HEK293 (cell line): ENCODE measurements around the gene AZGP1.
"Not testable (repeated sequence)": the region's sequence is repeated elsewhere in the genome, so short reads cannot be mapped to it uniquely, and the experiment has no call there.

Experiments used
- CTCF ChIA-PET: fragments of 350-600 bp; formaldehyde crosslinking; extraction: SDS; loops from one replicate; lab custom pipeline; 2021; ENCODE audit warnings: antibody characterized with exemption; lab: Yijun Ruan, JAX
- POLR2A ChIA-PET: fragments of 300-600 bp; formaldehyde crosslinking; extraction: SDS; loops from one replicate; lab custom pipeline; 2020; ENCODE audit warnings: antibody characterized with exemption, inconsistent platforms; lab: Yijun Ruan, JAX
- H3K27ac ChIP-seq: fragments of 200-500 bp; sonication (Bioruptor generic); 2 replicates; pipeline ENCODE4 v1.5.1; 2014; ENCODE audit warnings: low read depth, low read length, control low read depth, inconsistent platforms; ENCODE audit errors: extremely low read depth
- H3K36me3 ChIP-seq, 2 experiments: fragments of 200-500 bp in 1 of 2; sonication (Bioruptor generic) in 1 of 2; 1 replicate in 1 of 2; 2 replicates in 1 of 2; pipeline ENCODE4 v1.5.1; 2014 to 2017; ENCODE audit warnings: inconsistent platforms in 2 of 2, low read length in 2 of 2; ENCODE audit not compliant: control insufficient read depth in 2 of 2, insufficient read depth in 1 of 2
- H3K4me1 ChIP-seq: fragments of 200-500 bp; sonication (Bioruptor generic); 2 replicates; pipeline ENCODE4 v1.5.1; 2014; ENCODE audit warnings: mild to moderate bottlenecking, low read length, inconsistent platforms; ENCODE audit not compliant: control insufficient read depth, insufficient read depth
- H3K4me3 ChIP-seq: 2 replicates; pipeline ENCODE4 v1.5.1; 2011; ENCODE audit warnings: low read depth, mild to moderate bottlenecking, control low read depth, low read length, moderate library complexity
- H3K9me3 ChIP-seq: fragments of 200-500 bp; sonication (Bioruptor generic); 2 replicates; pipeline ENCODE4 v1.5.1; 2014; ENCODE audit warnings: low read depth, low read length, inconsistent platforms; ENCODE audit not compliant: control insufficient read depth, insufficient read depth
- GLIS1 ChIP-seq: fragments of 450-650 bp; formaldehyde crosslinking; IDR thresholded peaks from 2 replicates; pipeline ENCODE4 v1.5.1; 2016; ENCODE audit warnings: missing biosample characterization, missing genetic modification characterization
- GLIS2 ChIP-seq: fragments of 450-650 bp; formaldehyde crosslinking; IDR thresholded peaks from 2 replicates; pipeline ENCODE4 v1.5.1; 2016; ENCODE audit warnings: missing biosample characterization, missing genetic modification characterization
- WT1 ChIP-seq: fragments of 450-650 bp; formaldehyde crosslinking; IDR thresholded peaks from 2 replicates; pipeline ENCODE4 v1.5.1; 2016; ENCODE audit warnings: missing biosample characterization, missing genetic modification characterization
- YY2 ChIP-seq: fragments of 450-650 bp; formaldehyde crosslinking; IDR thresholded peaks from 2 replicates; pipeline ENCODE4 v1.5.1; 2016; ENCODE audit warnings: missing biosample characterization, missing genetic modification characterization
- ZBTB49 ChIP-seq: fragments of 450-650 bp; formaldehyde crosslinking; IDR thresholded peaks from 2 replicates; pipeline ENCODE4 v1.5.1; 2016; ENCODE audit warnings: missing biosample characterization, missing genetic modification characterization, low read depth
- ZIC2 ChIP-seq: fragments of 450-650 bp; formaldehyde crosslinking; IDR thresholded peaks from 2 replicates; pipeline ENCODE4 v1.5.1; 2016; ENCODE audit warnings: missing biosample characterization, missing genetic modification characterization
- ZNF10 ChIP-seq: fragments of 450-650 bp; formaldehyde crosslinking; IDR thresholded peaks from 2 replicates; pipeline ENCODE4 v1.5.1; 2017; ENCODE audit warnings: missing biosample characterization, missing genetic modification characterization
- ZNF132 ChIP-seq: fragments of 450-650 bp; formaldehyde crosslinking; IDR thresholded peaks from 2 replicates; pipeline ENCODE4 v1.5.1; 2017; ENCODE audit warnings: missing biosample characterization, missing genetic modification characterization, borderline replicate concordance
- ZNF18 ChIP-seq: fragments of 450-650 bp; formaldehyde crosslinking; IDR thresholded peaks from 2 replicates; pipeline ENCODE4 v1.5.1; 2016; ENCODE audit warnings: missing biosample characterization, missing genetic modification characterization
- ZNF211 ChIP-seq: fragments of 450-650 bp; formaldehyde crosslinking; IDR thresholded peaks from 2 replicates; pipeline ENCODE4 v1.5.1; 2016; ENCODE audit warnings: low read depth, missing biosample characterization, missing genetic modification characterization
- ZNF266 ChIP-seq: fragments of 450-650 bp; formaldehyde crosslinking; IDR thresholded peaks from 2 replicates; pipeline ENCODE4 v1.5.1; 2016; ENCODE audit warnings: missing biosample characterization, missing genetic modification characterization, low read depth
- ZNF302 ChIP-seq: fragments of 450-650 bp; formaldehyde crosslinking; IDR thresholded peaks from 2 replicates; pipeline ENCODE4 v1.5.1; 2016; ENCODE audit warnings: missing biosample characterization, missing genetic modification characterization, low read depth
- ZNF311 ChIP-seq: fragments of 450-650 bp; formaldehyde crosslinking; IDR thresholded peaks from 2 replicates; pipeline ENCODE4 v1.5.1; 2017; ENCODE audit warnings: missing biosample characterization, missing genetic modification characterization, borderline replicate concordance
- ZNF404 ChIP-seq: fragments of 450-650 bp; formaldehyde crosslinking; IDR thresholded peaks from 2 replicates; pipeline ENCODE4 v1.5.1; 2017; ENCODE audit warnings: missing biosample characterization, missing genetic modification characterization
- ZNF449 ChIP-seq: fragments of 450-650 bp; formaldehyde crosslinking; IDR thresholded peaks from 2 replicates; pipeline ENCODE4 v1.5.1; 2017; ENCODE audit warnings: missing biosample characterization, mild to moderate bottlenecking, missing genetic modification characterization, moderate library complexity
- ZNF548 ChIP-seq: fragments of 450-650 bp; formaldehyde crosslinking; IDR thresholded peaks from 2 replicates; pipeline ENCODE4 v1.5.1; 2016; ENCODE audit warnings: missing biosample characterization, missing genetic modification characterization
- ZNF561 ChIP-seq: fragments of 450-650 bp; IDR thresholded peaks from 2 replicates; pipeline ENCODE4 v1.5.1; 2018; ENCODE audit warnings: missing biosample characterization, missing genetic modification characterization, borderline replicate concordance
- ZNF596 ChIP-seq: fragments of 450-650 bp; IDR thresholded peaks from 2 replicates; pipeline ENCODE4 v1.5.0; 2018; ENCODE audit warnings: missing biosample characterization, mild to moderate bottlenecking, missing genetic modification characterization, moderate library complexity
- ZNF654 ChIP-seq: fragments of 450-650 bp; formaldehyde crosslinking; IDR thresholded peaks from 2 replicates; pipeline ENCODE4 v1.5.1; 2016; ENCODE audit warnings: low read depth, missing biosample characterization, missing genetic modification characterization
- ZSCAN30 ChIP-seq: fragments of 450-650 bp; IDR thresholded peaks from 2 replicates; pipeline ENCODE4 v1.5.1; 2018; ENCODE audit warnings: missing biosample characterization, mild to moderate bottlenecking, missing genetic modification characterization, moderate library complexity
- TF ChIP-seq, protein P1 (sequence below): fragments of 450-650 bp; formaldehyde crosslinking; IDR thresholded peaks from 2 replicates; pipeline ENCODE4 v1.5.1; 2016; ENCODE audit warnings: missing biosample characterization, missing genetic modification characterization
- TF ChIP-seq, protein P2 (sequence below): fragments of 450-650 bp; formaldehyde crosslinking; IDR thresholded peaks from 2 replicates; pipeline ENCODE4 v1.5.1; 2016; ENCODE audit warnings: missing biosample characterization, missing genetic modification characterization

The AZGP1 gene

DNA sequence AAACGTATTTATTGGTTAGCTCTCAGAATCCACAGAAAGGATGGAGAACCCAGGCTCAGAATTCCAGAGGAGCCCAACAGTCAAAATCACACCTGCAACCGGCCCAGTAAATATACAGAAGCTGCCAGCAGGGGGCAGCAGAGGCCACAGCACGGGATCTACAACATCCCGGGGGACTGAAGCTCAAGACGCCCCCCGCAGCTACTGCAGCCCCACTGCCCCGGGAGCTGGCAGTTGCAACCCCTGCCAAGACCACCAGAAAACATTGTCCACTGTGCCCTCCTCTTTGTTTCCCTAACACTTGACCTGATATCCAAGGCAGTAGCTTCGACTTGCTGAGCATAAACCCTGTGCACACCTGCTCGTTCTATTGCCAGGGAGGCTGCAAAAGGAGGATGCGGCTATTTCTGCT, 4.0 kb upstream of the AZGP1 start:
- H3K36me3 ChIP-seq, result not testable (repeated sequence)
- CTCF ChIA-PET, result interaction anchor here (0.6 to 5.3 kb wide), 26 partner anchors 10 to 455 kb away, joined by 3 to 53 read pairs (median 4); partner anchors contain the start of gene ZSCAN21
- TF ChIP-seq GLIS1 (tag by site-specific recombination), result peak; percentile 61; the same call in 1 of the 2 replicates
- peak; percentile 66 for TF ChIP-seq GLIS2 (tag by site-specific recombination)
- TF ChIP-seq ZNF596 (tag by site-specific recombination), result peak; percentile 36; the same call in 1 of the 2 replicates
- TF ChIP-seq, protein P1, sequence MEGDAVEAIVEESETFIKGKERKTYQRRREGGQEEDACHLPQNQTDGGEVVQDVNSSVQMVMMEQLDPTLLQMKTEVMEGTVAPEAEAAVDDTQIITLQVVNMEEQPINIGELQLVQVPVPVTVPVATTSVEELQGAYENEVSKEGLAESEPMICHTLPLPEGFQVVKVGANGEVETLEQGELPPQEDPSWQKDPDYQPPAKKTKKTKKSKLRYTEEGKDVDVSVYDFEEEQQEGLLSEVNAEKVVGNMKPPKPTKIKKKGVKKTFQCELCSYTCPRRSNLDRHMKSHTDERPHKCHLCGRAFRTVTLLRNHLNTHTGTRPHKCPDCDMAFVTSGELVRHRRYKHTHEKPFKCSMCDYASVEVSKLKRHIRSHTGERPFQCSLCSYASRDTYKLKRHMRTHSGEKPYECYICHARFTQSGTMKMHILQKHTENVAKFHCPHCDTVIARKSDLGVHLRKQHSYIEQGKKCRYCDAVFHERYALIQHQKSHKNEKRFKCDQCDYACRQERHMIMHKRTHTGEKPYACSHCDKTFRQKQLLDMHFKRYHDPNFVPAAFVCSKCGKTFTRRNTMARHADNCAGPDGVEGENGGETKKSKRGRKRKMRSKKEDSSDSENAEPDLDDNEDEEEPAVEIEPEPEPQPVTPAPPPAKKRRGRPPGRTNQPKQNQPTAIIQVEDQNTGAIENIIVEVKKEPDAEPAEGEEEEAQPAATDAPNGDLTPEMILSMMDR (tag by site-specific recombination), result peak; percentile 69
- 0 out of 2 replicates have a peak, but pooled peaks have one; percentile 9 for TF ChIP-seq ZIC2
- TF ChIP-seq ZNF654, result peak; percentile 77
- peak; percentile 67; the same call in 1 of the 2 replicates for TF ChIP-seq ZNF449
- peak; percentile 45; the same call in 1 of the 2 replicates for TF ChIP-seq ZNF18
- TF ChIP-seq, all 188 proteins: peak for 8; not testable (repeated sequence) for 180
- not testable (repeated sequence) for H3K4me3 ChIP-seq, H3K4me1 ChIP-seq, H3K27ac ChIP-seq, H3K9me3 ChIP-seq
- POLR2A ChIA-PET, result interaction anchor here (0.6 kb wide), 1 partner anchor 14 kb away, joined by 3 read pairs; no protein-coding TSS in a partner anchor

- TF ChIP-seq ZNF302 (tag by site-specific recombination), result no peak
- no peak for TF ChIP-seq YY2 (tag by site-specific recombination)
- no peak for TF ChIP-seq ZNF266
- no peak for TF ChIP-seq ZSCAN30 (tag by site-specific recombination)
- no peak for TF ChIP-seq ZNF654
- no peak for TF ChIP-seq ZNF211 (tag by site-specific recombination)
- no peak for TF ChIP-seq ZNF311 (tag by site-specific recombination)
- ChIA-PET CTCF (interaction anchor here (1.7 to 5.3 kb wide), 2 partner anchors 13 to 76 kb away, joined by 6 to 53 read pairs; no protein-coding TSS in a partner anchor), POLR2A (no interaction called here)
- H3K4me1 ChIP-seq, result no peaks in the 10 kb centered on the region
- H3K27ac ChIP-seq, result no peak overlapping the region
- no peak overlapping the region for H3K4me3 ChIP-seq
- H3K9me3 ChIP-seq, result no peaks in the 10 kb centered on the region
- H3K36me3 ChIP-seq, result no peaks in the 10 kb centered on the region
Measured at GRCh38 chr7:99976626-99977025, 795 bp upstream of the AZGP1 start.

- H3K36me3 ChIP-seq, result no peaks in the 10 kb centered on the region
- POLR2A ChIA-PET, result no interaction called here
- CTCF ChIA-PET, result no interaction called here
- TF ChIP-seq, protein P2, sequence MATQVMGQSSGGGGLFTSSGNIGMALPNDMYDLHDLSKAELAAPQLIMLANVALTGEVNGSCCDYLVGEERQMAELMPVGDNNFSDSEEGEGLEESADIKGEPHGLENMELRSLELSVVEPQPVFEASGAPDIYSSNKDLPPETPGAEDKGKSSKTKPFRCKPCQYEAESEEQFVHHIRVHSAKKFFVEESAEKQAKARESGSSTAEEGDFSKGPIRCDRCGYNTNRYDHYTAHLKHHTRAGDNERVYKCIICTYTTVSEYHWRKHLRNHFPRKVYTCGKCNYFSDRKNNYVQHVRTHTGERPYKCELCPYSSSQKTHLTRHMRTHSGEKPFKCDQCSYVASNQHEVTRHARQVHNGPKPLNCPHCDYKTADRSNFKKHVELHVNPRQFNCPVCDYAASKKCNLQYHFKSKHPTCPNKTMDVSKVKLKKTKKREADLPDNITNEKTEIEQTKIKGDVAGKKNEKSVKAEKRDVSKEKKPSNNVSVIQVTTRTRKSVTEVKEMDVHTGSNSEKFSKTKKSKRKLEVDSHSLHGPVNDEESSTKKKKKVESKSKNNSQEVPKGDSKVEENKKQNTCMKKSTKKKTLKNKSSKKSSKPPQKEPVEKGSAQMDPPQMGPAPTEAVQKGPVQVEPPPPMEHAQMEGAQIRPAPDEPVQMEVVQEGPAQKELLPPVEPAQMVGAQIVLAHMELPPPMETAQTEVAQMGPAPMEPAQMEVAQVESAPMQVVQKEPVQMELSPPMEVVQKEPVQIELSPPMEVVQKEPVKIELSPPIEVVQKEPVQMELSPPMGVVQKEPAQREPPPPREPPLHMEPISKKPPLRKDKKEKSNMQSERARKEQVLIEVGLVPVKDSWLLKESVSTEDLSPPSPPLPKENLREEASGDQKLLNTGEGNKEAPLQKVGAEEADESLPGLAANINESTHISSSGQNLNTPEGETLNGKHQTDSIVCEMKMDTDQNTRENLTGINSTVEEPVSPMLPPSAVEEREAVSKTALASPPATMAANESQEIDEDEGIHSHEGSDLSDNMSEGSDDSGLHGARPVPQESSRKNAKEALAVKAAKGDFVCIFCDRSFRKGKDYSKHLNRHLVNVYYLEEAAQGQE (tag by site-specific recombination), result no peak
- TF ChIP-seq ZNF404, result no peak
- no peak for TF ChIP-seq ZNF132 (tag by site-specific recombination)
- no peak for TF ChIP-seq ZNF561 (tag by site-specific recombination)
- no peak for TF ChIP-seq ZNF548 (tag by site-specific recombination)
- TF ChIP-seq ZNF10 (tag by site-specific recombination), result peak; percentile 71; the same call in 1 of the 2 replicates
- TF ChIP-seq ZBTB49, result no peak
- no peak for TF ChIP-seq WT1 (tag by site-specific recombination)
- TF ChIP-seq, all 188 proteins: peak for 1
- Histone ChIP-seq H3K9me3 (no peaks in the 10 kb centered on the region), H3K4me1 (no peaks in the 10 kb centered on the region), H3K4me3 (no peak overlapping the region), H3K27ac (no peak overlapping the region)
Measured at GRCh38 chr7:99974681-99975080, 1.1 kb downstream of the AZGP1 start.
